Neural progenitor cell (in vitro differentiated cells): ENCODE results near the gene ADGRV1.

Experiments used
- CTCF ChIP-seq: fragments of 200-600 bp; sonication (generic); IDR thresholded peaks from 2 replicates; pipeline ENCODE4 v1.5.1; 2017; ENCODE audit warnings: antibody characterized with exemption, mild to moderate bottlenecking
- EZH2 ChIP-seq: fragments of 200-600 bp; sonication (generic); IDR thresholded peaks from 2 replicates; pipeline ENCODE4 v1.6.1; 2017; ENCODE audit warnings: antibody characterized with exemption, mild to moderate bottlenecking, moderate library complexity

GRCh38 chr5:91032125-91032524, 473.5 kb downstream of the ADGRV1 start:
- TF ChIP-seq EZH2 (no peak), CTCF (no peak)
